Measurements from ENCODE around the gene CYB5A.

- TF ChIP-seq PBX2 (CRISPR knock-in tag; IDR thresholded peaks at IDR 0.05; ENCODE audit: low read depth) (no peak), PBX2 (tag; conservative IDR thresholded peaks at IDR 0.05; ENCODE audit: low read depth) (no peak), MXI1 (IDR thresholded peaks at IDR 0.05; ENCODE audit: low read depth, low read length) (no peak), POU5F1 (IDR thresholded peaks at IDR 0.05; ENCODE audit: borderline replicate concordance, low read depth, low read length, partially characterized antibody) (no peak), AFF4 (CRISPR knock-in tag; IDR thresholded peaks at IDR 0.05) (no peak), RNF219 (CRISPR knock-in tag; IDR thresholded peaks at IDR 0.05) (no peak), CTCF (IDR thresholded peaks at IDR 0.05 in 2 of 3, conservative IDR thresholded peaks at IDR 0.05 in 1 of 3; ENCODE audit: insufficient read depth in 2 of 3, low read depth in 1 of 3, low read length in 3 of 3) (no peak), NUFIP1 (IDR thresholded peaks at IDR 0.05; ENCODE audit: partially characterized antibody) (no peak), HNRNPLL (IDR thresholded peaks at IDR 0.05; ENCODE audit: low read depth, low read length, poor library complexity, severe bottlenecking) (no peak), MAX (CRISPR knock-in tag; IDR thresholded peaks at IDR 0.05) (no peak), TOE1 (IDR thresholded peaks at IDR 0.05; ENCODE audit: borderline replicate concordance) (no peak), TOE1 (CRISPR knock-in tag; IDR thresholded peaks at IDR 0.05; ENCODE audit: borderline replicate concordance, low read depth) (no peak)
Observed at GRCh38 chr18:74215863-74216262, 75.9 kb downstream of the CYB5A start.
